Stomach (tissue), 9 donors: ENCODE measurements around the gene DUSP11. TPM values are rescaled to one million over a fixed set of nuclear protein-coding genes. Genes with fewer than 3 reads are reported as not detected.
"Not testable (repeated sequence)": the region's sequence is repeated elsewhere in the genome, so short reads cannot be mapped to it uniquely, and the experiment has no call there.

ENCODE experiments used
- DNase-seq, 2 donors: peaks; one replicate each; pipeline versions ENCODE4 v3.0.0 to v3.0.0-alpha.2; 2013 to 2019
- H3K27ac ChIP-seq, 5 donors: fragments of 200-600 bp in 4 of 5; sonication (generic) in 4 of 5; one replicate each; pipeline ENCODE4 v1.5.1; 2013 to 2019; ENCODE audit warnings: mild to moderate bottlenecking in 1 of 5, moderate library complexity in 1 of 5
- H3K27me3 ChIP-seq, 3 donors: fragments of 200-600 bp; sonication (generic); one replicate each; pipeline ENCODE4 v1.5.1; 2017 to 2019; ENCODE audit warnings: mixed run types in 1 of 3
- H3K36me3 ChIP-seq, 4 donors: fragments of 200-600 bp; sonication (generic); 1 replicate in 3 of 4; 2 replicates in 1 of 4; pipeline ENCODE4 v1.5.1; 2016 to 2019
- H3K4me1 ChIP-seq, 4 donors: fragments of 200-600 bp; sonication (generic); one replicate each; pipeline ENCODE4 v1.5.1; 2016 to 2019
- H3K4me3 ChIP-seq, 4 donors: fragments of 200-600 bp; sonication (generic) in 3 of 4; one replicate each; pipeline ENCODE4 v1.5.1; 2016 to 2019; ENCODE audit warnings: mild to moderate bottlenecking in 1 of 4
- H3K9me3 ChIP-seq, 4 donors: fragments of 200-600 bp; sonication (generic); one replicate each; pipeline ENCODE4 v1.5.1; 2016 to 2019
- CTCF ChIP-seq, 7 experiments: fragments of 450-650 bp in 4 of 7; fragments of 200-600 bp in 3 of 7; sonication (generic) in 3 of 7; IDR thresholded peaks; one replicate each; pipeline ENCODE4 v1.5.1; 2016 to 2019; ENCODE audit warnings: antibody characterized with exemption in 7 of 7, control low read depth in 2 of 7, mild to moderate bottlenecking in 1 of 7
- EP300 ChIP-seq: sonication (generic); formaldehyde crosslinking; IDR thresholded peaks from one replicate; pipeline ENCODE4 v1.6.1; 2017; ENCODE audit warnings: antibody characterized with exemption
- POLR2A ChIP-seq, 4 donors: fragments of 450-650 bp; IDR thresholded peaks; one replicate each; pipeline ENCODE4 v1.6.1; 2016; ENCODE audit warnings: antibody characterized with exemption in 4 of 4, control low read depth in 2 of 4, mild to moderate bottlenecking in 1 of 4, moderate library complexity in 1 of 4
- POLR2AphosphoS5 ChIP-seq, 3 donors: sonication (generic); formaldehyde crosslinking; IDR thresholded peaks; one replicate each; pipeline ENCODE4 v1.6.1; 2016; ENCODE audit warnings: antibody characterized with exemption in 3 of 3
- WGBS, 5 donors: extraction: QIAGEN DNeasy Blood & Tissue Kit in 3 of 5; methylation state at CpG; one replicate each; pipeline versions ENCODE4 v1.1.5 to v1.1.7; 2013 to 2018; 5-methylcytosine and 5-hydroxymethylcytosine counted together
- intact Hi-C: fragments of 100-400 bp; cut with DNase I; formaldehyde crosslinking; loops from one replicate; pipeline ENCODE4 v1.15.1; 2023; ENCODE audit warnings: low total_unique reads
- polyA plus RNA-seq, 3 donors: library from polyadenylated mRNA; stranded (reverse); fragments of 200-250 nt; gene quantifications; one replicate each; pipeline ENCODE4 v1.2.3, GENCODE V29; 2013
- total RNA-seq, 5 donors: library from RNA; depleted of rRNA; stranded (reverse); fragments of >200 nt; gene quantifications; one replicate each; pipeline versions ENCODE4 v1.1.0 to v1.2.3, GENCODE V29; 2014 to 2016
- donor health status: healthy with polysubstance abuse.
- donor health status: Bipolar disorder and iron deficiency.
- donor health status: healthy.

Gene DUSP11
- total and polyA plus RNA-seq, 8 donors, result 9.0 to 45.2 (median 16.9) TPM

DNA sequence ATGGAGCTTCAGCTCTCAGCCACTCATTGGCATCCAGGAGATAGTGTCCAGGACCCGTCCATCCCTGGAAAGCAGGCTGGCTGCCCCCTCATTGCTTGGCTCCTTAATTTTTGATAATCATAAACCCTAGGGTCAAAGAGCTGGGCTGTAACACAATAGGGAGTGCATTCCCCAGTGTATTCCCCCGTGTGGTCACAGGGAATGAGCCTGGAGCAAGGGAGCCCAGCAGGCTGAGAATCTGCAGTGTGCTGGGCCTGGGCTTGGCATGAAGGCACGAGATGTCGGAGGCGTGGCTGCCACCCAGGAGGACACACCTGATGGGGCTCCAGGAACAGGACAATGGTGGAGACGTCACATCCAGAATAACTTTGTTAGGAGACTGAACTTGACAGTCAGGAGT is 61.5 kb downstream of the DUSP11 start:
- no peak for DNase-seq
- no peaks in the 10 kb centered on the region for H3K27me3 ChIP-seq
- H3K4me3 ChIP-seq, result no peak overlapping the region
- no peaks in the 10 kb centered on the region for H3K36me3 ChIP-seq
- H3K4me1 ChIP-seq, result no peaks in the 10 kb centered on the region
- intact Hi-C loops, result no loop called here
- TF ChIP-seq POLR2AphosphoS5 (IDR thresholded peaks at IDR 0.05) (no peak), CTCF (IDR thresholded peaks at IDR 0.05) (no peak), EP300 (no peak), POLR2A (IDR thresholded peaks at IDR 0.05) (no peak)
- no peak overlapping the region for H3K27ac ChIP-seq
- 69 to 78% (median 75%) methylated on average over 6 of the region's 6 CpGs for WGBS, 5 donors
- H3K9me3 ChIP-seq, result no peaks in the 10 kb centered on the region

DNA sequence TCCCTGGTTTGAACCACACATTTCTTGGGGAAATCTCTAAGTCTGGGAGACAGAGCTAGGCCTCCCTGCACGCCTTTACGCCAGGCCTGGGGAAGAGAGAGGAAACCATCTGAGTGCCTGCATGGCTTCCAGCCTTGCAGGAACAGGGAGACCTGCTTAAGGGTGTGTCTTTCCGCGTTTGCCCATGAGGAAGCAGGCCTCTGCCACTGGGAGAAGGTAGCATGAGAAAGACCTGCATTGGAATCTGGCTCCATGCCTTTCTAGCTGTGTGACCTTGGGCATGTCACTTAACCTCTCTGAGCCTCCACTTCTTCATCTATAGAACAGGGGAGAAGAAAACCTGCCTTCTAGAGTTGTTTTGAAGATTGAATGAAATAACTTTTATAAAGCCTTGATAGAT is 62.2 kb downstream of the DUSP11 start:
- WGBS, 5 donors, result 82 to 90% (median 87%) methylated on average over 4 of the region's 4 CpGs
- H3K36me3 ChIP-seq, H3K4me1 ChIP-seq, DNase-seq, intact Hi-C loops, H3K27me3 ChIP-seq, H3K27ac ChIP-seq, H3K9me3 ChIP-seq, H3K4me3 ChIP-seq: not testable (repeated sequence)

- Histone ChIP-seq H3K4me1 (no peaks in the 10 kb centered on the region), H3K27me3 (no peaks in the 10 kb centered on the region), H3K4me3 (no peak overlapping the region), H3K27ac (no peak overlapping the region), H3K36me3 (no peaks in the 10 kb centered on the region), H3K9me3 (no peaks in the 10 kb centered on the region)
- intact Hi-C loops, result no loop called here
- no peak for TF ChIP-seq POLR2A (IDR thresholded peaks at IDR 0.05)
- TF ChIP-seq EP300, result no peak
- no peak for TF ChIP-seq CTCF (IDR thresholded peaks at IDR 0.05)
- no peak for TF ChIP-seq POLR2AphosphoS5 (IDR thresholded peaks at IDR 0.05)
- DNase-seq, result no peak
These were observed 62.7 kb downstream of the DUSP11 start for GRCh38 chr2:73717251-73717606.

DNA sequence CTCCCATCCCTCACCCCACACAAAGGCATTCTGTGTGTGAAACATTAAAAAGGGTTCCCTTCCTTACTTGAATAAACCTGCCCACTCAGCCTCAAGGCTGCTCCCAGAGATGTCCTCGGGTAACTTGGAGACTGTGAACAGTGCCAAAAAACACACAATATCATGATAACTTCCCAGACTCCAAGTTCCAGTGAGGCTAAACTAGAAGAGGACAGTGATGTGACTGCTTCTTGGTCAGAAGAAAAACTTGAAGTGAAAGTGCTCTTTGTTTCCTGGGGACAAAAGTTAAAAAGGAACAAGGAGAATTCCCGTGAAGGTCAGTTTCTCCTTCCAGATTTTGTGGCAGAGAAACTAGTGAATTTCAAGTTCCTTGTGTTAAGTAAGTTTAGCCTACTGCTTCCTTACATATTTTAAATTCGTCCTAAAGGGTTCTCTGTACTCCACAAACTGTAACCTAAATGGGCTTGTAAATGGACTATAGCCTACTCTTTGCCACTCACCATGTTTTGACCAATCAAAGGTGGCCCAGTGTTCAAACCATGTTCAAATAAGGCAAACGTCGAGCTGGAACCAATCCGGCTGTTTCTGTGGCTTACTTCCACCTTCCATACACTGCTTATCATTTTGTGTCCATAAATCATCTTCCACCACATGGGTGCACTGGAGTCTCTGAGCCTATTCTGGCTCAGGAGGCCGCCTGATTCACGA is 63.2 kb downstream of the DUSP11 start:
- intact Hi-C loops, result no loop called here
- peak in 1 of 2 donors; percentile 69 for DNase-seq
- H3K27ac ChIP-seq, result no peak overlapping the region
- 33 to 47% (median 40%) methylated on average over 8 of the region's 8 CpGs for WGBS, 5 donors
- H3K27me3 ChIP-seq, result no peaks in the 10 kb centered on the region
- H3K9me3 ChIP-seq, result no peaks in the 10 kb centered on the region
- TF ChIP-seq POLR2A (IDR thresholded peaks at IDR 0.05) (no peak), POLR2AphosphoS5 (IDR thresholded peaks at IDR 0.05) (no peak), EP300 (no peak), CTCF (IDR thresholded peaks at IDR 0.05) (no peak)
- H3K4me3 ChIP-seq, result no peak overlapping the region
- H3K36me3 ChIP-seq, result no peaks in the 10 kb centered on the region
- no peaks in the 10 kb centered on the region for H3K4me1 ChIP-seq

GRCh38 chr2:73714091-73714490 is 65.8 kb downstream of the DUSP11 start:
- WGBS, 5 donors, result 82 to 90% (median 82%) methylated on average over 2 of the region's 2 CpGs
- DNase-seq, result no peak
- no peaks in the 10 kb centered on the region for H3K36me3 ChIP-seq
- TF ChIP-seq POLR2AphosphoS5 (IDR thresholded peaks at IDR 0.05), result no peak
- no peak for TF ChIP-seq POLR2A (IDR thresholded peaks at IDR 0.05)
- no peak for TF ChIP-seq EP300
- TF ChIP-seq CTCF (IDR thresholded peaks at IDR 0.05), result no peak
- H3K9me3 ChIP-seq, result no peaks in the 10 kb centered on the region
- no peak overlapping the region for H3K27ac ChIP-seq
- intact Hi-C loops, result no loop called here
- H3K27me3 ChIP-seq, result no peaks in the 10 kb centered on the region
- no peaks in the 10 kb centered on the region for H3K4me1 ChIP-seq
- H3K4me3 ChIP-seq, result no peak overlapping the region
